Measurements from ENCODE around the gene SETD2. TPM values are rescaled to one million over a fixed set of nuclear protein-coding genes. Genes with fewer than 3 reads are reported as not detected.

The SETD2 gene
- total and polyA plus RNA-seq, 2 donors (not counting 1 experiment from before 2014, with no cell fraction given) = 22.6 to 91.4 TPM

DNA sequence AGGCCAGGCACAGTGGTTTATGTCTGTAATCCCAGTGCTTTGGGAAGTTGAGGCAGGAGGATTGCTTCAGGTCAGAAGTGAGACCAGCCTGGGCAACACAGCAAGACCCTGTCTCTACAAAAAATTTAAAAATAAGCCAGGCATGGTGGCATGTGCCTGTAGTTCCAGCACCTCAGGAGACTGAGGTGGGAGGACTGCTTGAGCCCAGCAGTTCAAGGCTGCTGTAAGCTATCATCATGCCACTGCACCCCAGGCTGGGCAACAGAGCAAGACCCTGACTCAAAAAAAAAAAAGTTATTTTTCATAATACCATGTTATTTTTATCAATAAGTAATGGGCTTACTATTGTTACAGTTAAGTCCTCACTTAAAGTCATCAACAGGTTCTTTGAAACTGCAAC lies 59.7 kb downstream of the SETD2 start:
- Mint-ChIP-seq H3K27ac (no peak overlapping the region), H3K9me3 (ENCODE audit: insufficient read depth) (no peaks in the 10 kb centered on the region), H3K4me3 (no peak overlapping the region), H3K4me1 (no peaks in the 10 kb centered on the region), H3K27me3 (no peaks in the 10 kb centered on the region)
- ATAC-seq (ENCODE audit: low read depth) (no peak), DNase-seq (no peak)
- H3K27me3 ChIP-seq (replicated peaks in 1 of 4; ENCODE audit: control extremely low read depth in 1 of 4, control insufficient read depth in 3 of 4, insufficient read depth in 4 of 4, low read length in 3 of 4) = no peaks in the 10 kb centered on the region
- no peak overlapping the region for H3K4me2 ChIP-seq (replicated peaks; ENCODE audit: low read depth, low read length, poor library complexity, severe bottlenecking)
- H3K9ac ChIP-seq (ENCODE audit: low read length) = no peak overlapping the region
- H3K4me3 ChIP-seq (ENCODE audit: control extremely low read depth in 1 of 5, extremely low read depth in 1 of 5, insufficient read depth in 1 of 5, low read depth in 2 of 5, low read length in 4 of 5) = no peak overlapping the region
- ChIA-PET POLR2A (interaction anchor here (0.7 kb wide), 1 partner anchor 218 kb away, joined by 3 read pairs; no protein-coding TSS in a partner anchor), CTCF (no interaction called here)
- intact Hi-C loops (cut with micrococcal nuclease) = no loop called here
- H2AFZ ChIP-seq (ENCODE audit: insufficient read depth, low read depth, low read length, poor library complexity, severe bottlenecking) = no peak overlapping the region
- no peak overlapping the region for H3K27ac ChIP-seq (ENCODE audit: low read length in 2 of 2)
- H3K4me1 ChIP-seq (ENCODE audit: control insufficient read depth in 2 of 2, insufficient read depth in 2 of 2, low read length in 2 of 2) = no peaks in the 10 kb centered on the region
- peaks cover 15 to 46% of the 10 kb centered on the region in 2 experiments for H3K36me3 ChIP-seq (replicated peaks in 1 of 2; ENCODE audit: control extremely low read depth in 1 of 2, control insufficient read depth in 1 of 2, extremely low read depth in 1 of 2, insufficient read depth in 2 of 2, low read length in 1 of 2)
- H3K79me2 ChIP-seq (ENCODE audit: control insufficient read depth, insufficient read depth, low read length) = peaks cover 14% of the 10 kb centered on the region
- no peak for TF ChIP-seq EZH2 (IDR thresholded peaks at IDR 0.05; ENCODE audit: borderline replicate concordance, insufficient read depth, low read depth, low read length, poor library complexity, severe bottlenecking)
- TF ChIP-seq, protein P1, sequence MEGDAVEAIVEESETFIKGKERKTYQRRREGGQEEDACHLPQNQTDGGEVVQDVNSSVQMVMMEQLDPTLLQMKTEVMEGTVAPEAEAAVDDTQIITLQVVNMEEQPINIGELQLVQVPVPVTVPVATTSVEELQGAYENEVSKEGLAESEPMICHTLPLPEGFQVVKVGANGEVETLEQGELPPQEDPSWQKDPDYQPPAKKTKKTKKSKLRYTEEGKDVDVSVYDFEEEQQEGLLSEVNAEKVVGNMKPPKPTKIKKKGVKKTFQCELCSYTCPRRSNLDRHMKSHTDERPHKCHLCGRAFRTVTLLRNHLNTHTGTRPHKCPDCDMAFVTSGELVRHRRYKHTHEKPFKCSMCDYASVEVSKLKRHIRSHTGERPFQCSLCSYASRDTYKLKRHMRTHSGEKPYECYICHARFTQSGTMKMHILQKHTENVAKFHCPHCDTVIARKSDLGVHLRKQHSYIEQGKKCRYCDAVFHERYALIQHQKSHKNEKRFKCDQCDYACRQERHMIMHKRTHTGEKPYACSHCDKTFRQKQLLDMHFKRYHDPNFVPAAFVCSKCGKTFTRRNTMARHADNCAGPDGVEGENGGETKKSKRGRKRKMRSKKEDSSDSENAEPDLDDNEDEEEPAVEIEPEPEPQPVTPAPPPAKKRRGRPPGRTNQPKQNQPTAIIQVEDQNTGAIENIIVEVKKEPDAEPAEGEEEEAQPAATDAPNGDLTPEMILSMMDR (IDR thresholded peaks at IDR 0.05) = no peak
- no peaks in the 10 kb centered on the region for H3K9me3 ChIP-seq (ENCODE audit: control extremely low read depth in 1 of 3, control insufficient read depth in 2 of 3, insufficient read depth in 1 of 3, low read length in 2 of 3)
- peaks cover 9% of the 10 kb centered on the region for H4K20me1 ChIP-seq (ENCODE audit: control insufficient read depth, insufficient read depth, low read length, poor library complexity, severe bottlenecking)

DNA sequence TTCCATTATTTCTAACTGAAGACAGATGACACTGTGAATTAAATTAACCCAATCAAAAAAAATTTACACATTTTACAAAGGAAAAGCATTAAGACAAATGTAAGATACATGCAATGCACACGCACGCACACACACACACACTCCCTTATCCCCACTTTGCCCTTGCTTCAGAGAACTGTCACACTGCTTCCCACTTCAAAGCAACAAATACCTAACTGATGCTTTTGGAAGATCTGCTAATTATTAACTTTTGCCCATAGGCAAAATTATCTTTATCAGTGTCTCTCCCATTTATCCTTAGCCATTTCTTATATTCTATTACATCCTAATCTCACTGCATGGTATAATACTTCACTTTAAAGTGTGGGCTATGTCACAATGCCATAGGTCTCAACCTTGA lies 60.3 kb downstream of the SETD2 start:
- H3K4me1 ChIP-seq (ENCODE audit: control insufficient read depth in 2 of 2, insufficient read depth in 2 of 2, low read length in 2 of 2) = no peaks in the 10 kb centered on the region
- H3K4me3 ChIP-seq (ENCODE audit: control extremely low read depth in 1 of 5, extremely low read depth in 1 of 5, insufficient read depth in 1 of 5, low read depth in 2 of 5, low read length in 4 of 5) = no peak overlapping the region
- CTCF ChIA-PET = no interaction called here
- Mint-ChIP-seq H3K9me3 (ENCODE audit: insufficient read depth) (no peaks in the 10 kb centered on the region), H3K4me1 (no peaks in the 10 kb centered on the region), H3K27me3 (no peaks in the 10 kb centered on the region), H3K27ac (no peak overlapping the region), H3K4me3 (no peak overlapping the region)
- H3K4me2 ChIP-seq (replicated peaks; ENCODE audit: low read depth, low read length, poor library complexity, severe bottlenecking) = no peak overlapping the region
- H2AFZ ChIP-seq (ENCODE audit: insufficient read depth, low read depth, low read length, poor library complexity, severe bottlenecking) = no peak overlapping the region
- no peak for ATAC-seq (ENCODE audit: low read depth)
- H3K27me3 ChIP-seq (replicated peaks in 1 of 4; ENCODE audit: control extremely low read depth in 1 of 4, control insufficient read depth in 3 of 4, insufficient read depth in 4 of 4, low read length in 3 of 4) = no peaks in the 10 kb centered on the region
- no peak overlapping the region for H3K27ac ChIP-seq (ENCODE audit: low read length in 2 of 2)
- no peaks in the 10 kb centered on the region for H3K9me3 ChIP-seq (ENCODE audit: control extremely low read depth in 1 of 3, control insufficient read depth in 2 of 3, insufficient read depth in 1 of 3, low read length in 2 of 3)
- DNase-seq = no peak
- peaks cover 11% of the 10 kb centered on the region for H3K79me2 ChIP-seq (ENCODE audit: control insufficient read depth, insufficient read depth, low read length)
- 38% methylated on average over 2 of the region's 2 CpGs for whole genome bisulfite sequencing (ENCODE audit: insufficient coverage)
- POLR2A ChIA-PET = no interaction called here
- H3K36me3 ChIP-seq (replicated peaks in 1 of 2; ENCODE audit: control extremely low read depth in 1 of 2, control insufficient read depth in 1 of 2, extremely low read depth in 1 of 2, insufficient read depth in 2 of 2, low read length in 1 of 2) = peaks cover 15 to 47% of the 10 kb centered on the region in 2 experiments
- intact Hi-C loops (cut with micrococcal nuclease) = no loop called here
- H4K20me1 ChIP-seq (ENCODE audit: control insufficient read depth, insufficient read depth, low read length, poor library complexity, severe bottlenecking) = peaks cover 2% of the 10 kb centered on the region
- H3K9ac ChIP-seq (ENCODE audit: low read length) = no peak overlapping the region
- no peak for TF ChIP-seq EZH2 (IDR thresholded peaks at IDR 0.05; ENCODE audit: borderline replicate concordance, insufficient read depth, low read depth, low read length, poor library complexity, severe bottlenecking)
- TF ChIP-seq, protein P1 (IDR thresholded peaks at IDR 0.05) = no peak

Data from B cell (primary cell).